ENCODE data around the gene OGN.

GRCh38 chr9:92385001-92385400, 19.4 kb downstream of the OGN start:
- TF ChIP-seq, protein P1, sequence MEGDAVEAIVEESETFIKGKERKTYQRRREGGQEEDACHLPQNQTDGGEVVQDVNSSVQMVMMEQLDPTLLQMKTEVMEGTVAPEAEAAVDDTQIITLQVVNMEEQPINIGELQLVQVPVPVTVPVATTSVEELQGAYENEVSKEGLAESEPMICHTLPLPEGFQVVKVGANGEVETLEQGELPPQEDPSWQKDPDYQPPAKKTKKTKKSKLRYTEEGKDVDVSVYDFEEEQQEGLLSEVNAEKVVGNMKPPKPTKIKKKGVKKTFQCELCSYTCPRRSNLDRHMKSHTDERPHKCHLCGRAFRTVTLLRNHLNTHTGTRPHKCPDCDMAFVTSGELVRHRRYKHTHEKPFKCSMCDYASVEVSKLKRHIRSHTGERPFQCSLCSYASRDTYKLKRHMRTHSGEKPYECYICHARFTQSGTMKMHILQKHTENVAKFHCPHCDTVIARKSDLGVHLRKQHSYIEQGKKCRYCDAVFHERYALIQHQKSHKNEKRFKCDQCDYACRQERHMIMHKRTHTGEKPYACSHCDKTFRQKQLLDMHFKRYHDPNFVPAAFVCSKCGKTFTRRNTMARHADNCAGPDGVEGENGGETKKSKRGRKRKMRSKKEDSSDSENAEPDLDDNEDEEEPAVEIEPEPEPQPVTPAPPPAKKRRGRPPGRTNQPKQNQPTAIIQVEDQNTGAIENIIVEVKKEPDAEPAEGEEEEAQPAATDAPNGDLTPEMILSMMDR (optimal IDR thresholded peaks at IDR 0.05 in 1 of 3, IDR thresholded peaks at IDR 0.05 in 1 of 3, conservative IDR thresholded peaks at IDR 0.05 in 1 of 3; ENCODE audit: extremely low read depth in 1 of 3, insufficient read depth in 2 of 3, low read length in 3 of 3), result no peak
- TF ChIP-seq EZH2 (IDR thresholded peaks at IDR 0.05; ENCODE audit: low read length), result no peak
